Osteocyte (in vitro differentiated cells): ENCODE data around the gene OR2AT4. TPM values are rescaled to one million over a fixed set of nuclear protein-coding genes. Genes with fewer than 3 reads are reported as not detected.

Experiments used
- DNase-seq: peaks from one replicate; pipeline ENCODE4 v3.0.0; 2021; ENCODE audit warnings: mixed read lengths; ENCODE audit not compliant: unreplicated experiment; ENCODE audit errors: extremely low spot score
- H3K27ac Mint-ChIP-seq: one replicate; pipeline ENCODE4 v1.8.0; 2021; ENCODE audit warnings: mild to moderate bottlenecking, mixed read lengths; ENCODE audit not compliant: unreplicated experiment
- H3K27me3 Mint-ChIP-seq: one replicate; pipeline ENCODE4 v1.8.0; 2021; ENCODE audit warnings: mixed read lengths; ENCODE audit not compliant: unreplicated experiment
- H3K36me3 Mint-ChIP-seq: one replicate; pipeline ENCODE4 v1.8.0; 2021; ENCODE audit warnings: mixed read lengths; ENCODE audit not compliant: unreplicated experiment
- H3K4me1 Mint-ChIP-seq: one replicate; pipeline ENCODE4 v1.8.0; 2021; ENCODE audit warnings: mixed read lengths; ENCODE audit not compliant: unreplicated experiment
- H3K4me3 Mint-ChIP-seq: one replicate; pipeline ENCODE4 v1.8.0; 2021; ENCODE audit warnings: mild to moderate bottlenecking, moderate library complexity, mixed read lengths; ENCODE audit not compliant: unreplicated experiment
- H3K9me3 Mint-ChIP-seq: one replicate; pipeline ENCODE4 v1.8.0; 2021; ENCODE audit warnings: mixed read lengths; ENCODE audit not compliant: unreplicated experiment
- CTCF ChIP-seq: fragments of 200-600 bp; sonication (generic); IDR thresholded peaks from 2 replicates; pipeline ENCODE4 v1.5.0; 2021; ENCODE audit warnings: antibody characterized with exemption, mild to moderate bottlenecking, moderate library complexity
- total RNA-seq: library from RNA; stranded (reverse); gene quantifications from 2 replicates; pipeline ENCODE4 v1.2.1, GENCODE V29; 2021

OR2AT4 gene
- total RNA-seq, 1 donor from 2014 or later, result not detected

- Mint-ChIP-seq H3K9me3 (no peaks in the 10 kb centered on the region), H3K27me3 (peaks cover 43% of the 10 kb centered on the region)
These were observed 20.0 kb downstream of the OR2AT4 start for GRCh38 chr11:75076671-75077070.

GRCh38 chr11:75073459-75074190, 23.1 kb downstream of the OR2AT4 start:
- Mint-ChIP-seq H3K4me1 (peaks cover 2% of the 10 kb centered on the region), H3K36me3 (no peaks in the 10 kb centered on the region), H3K9me3 (peaks cover under 1% of the 10 kb centered on the region), H3K27me3 (peaks cover 60% of the 10 kb centered on the region), H3K4me3 (no peak overlapping the region), H3K27ac (no peak overlapping the region)
- no peak for DNase-seq
- no peak for TF ChIP-seq CTCF

More at GRCh38 chr11:75076671-75077070, 20.0 kb downstream of the OR2AT4 start:
- H3K36me3 Mint-ChIP-seq, result no peaks in the 10 kb centered on the region
- peaks cover 2% of the 10 kb centered on the region for H3K4me1 Mint-ChIP-seq
- no peak for DNase-seq
- H3K4me3 Mint-ChIP-seq, result no peak overlapping the region
- H3K27ac Mint-ChIP-seq, result no peak overlapping the region
- no peak for TF ChIP-seq CTCF

- H3K27me3 Mint-ChIP-seq, result peaks cover 67% of the 10 kb centered on the region
- H3K4me3 Mint-ChIP-seq, result no peak overlapping the region
- TF ChIP-seq CTCF, result no peak
- H3K9me3 Mint-ChIP-seq, result peaks cover 3% of the 10 kb centered on the region
- no peak overlapping the region for H3K27ac Mint-ChIP-seq
- H3K4me1 Mint-ChIP-seq, result no peaks in the 10 kb centered on the region
- no peak for DNase-seq
- no peaks in the 10 kb centered on the region for H3K36me3 Mint-ChIP-seq
These were observed 24.1 kb downstream of the OR2AT4 start for GRCh38 chr11:75072582-75072981.

- Mint-ChIP-seq H3K4me3 (no peak overlapping the region), H3K27me3 (peaks cover 76% of the 10 kb centered on the region), H3K27ac (no peak overlapping the region), H3K4me1 (no peaks in the 10 kb centered on the region), H3K9me3 (peaks cover 3% of the 10 kb centered on the region), H3K36me3 (no peaks in the 10 kb centered on the region)
- no peak for TF ChIP-seq CTCF
- DNase-seq, result no peak
These were observed 27.2 kb downstream of the OR2AT4 start for GRCh38 chr11:75069473-75069872.

GRCh38 chr11:75068993-75069392, 27.7 kb downstream of the OR2AT4 start:
- no peak overlapping the region for H3K4me3 Mint-ChIP-seq
- H3K27ac Mint-ChIP-seq, result no peak overlapping the region
- H3K4me1 Mint-ChIP-seq, result no peaks in the 10 kb centered on the region
- no peak for TF ChIP-seq CTCF
- peaks cover 3% of the 10 kb centered on the region for H3K9me3 Mint-ChIP-seq
- H3K27me3 Mint-ChIP-seq, result peaks cover 71% of the 10 kb centered on the region
- H3K36me3 Mint-ChIP-seq, result no peaks in the 10 kb centered on the region
- DNase-seq, result no peak
